ENCODE data around the gene AMBP.

DNA sequence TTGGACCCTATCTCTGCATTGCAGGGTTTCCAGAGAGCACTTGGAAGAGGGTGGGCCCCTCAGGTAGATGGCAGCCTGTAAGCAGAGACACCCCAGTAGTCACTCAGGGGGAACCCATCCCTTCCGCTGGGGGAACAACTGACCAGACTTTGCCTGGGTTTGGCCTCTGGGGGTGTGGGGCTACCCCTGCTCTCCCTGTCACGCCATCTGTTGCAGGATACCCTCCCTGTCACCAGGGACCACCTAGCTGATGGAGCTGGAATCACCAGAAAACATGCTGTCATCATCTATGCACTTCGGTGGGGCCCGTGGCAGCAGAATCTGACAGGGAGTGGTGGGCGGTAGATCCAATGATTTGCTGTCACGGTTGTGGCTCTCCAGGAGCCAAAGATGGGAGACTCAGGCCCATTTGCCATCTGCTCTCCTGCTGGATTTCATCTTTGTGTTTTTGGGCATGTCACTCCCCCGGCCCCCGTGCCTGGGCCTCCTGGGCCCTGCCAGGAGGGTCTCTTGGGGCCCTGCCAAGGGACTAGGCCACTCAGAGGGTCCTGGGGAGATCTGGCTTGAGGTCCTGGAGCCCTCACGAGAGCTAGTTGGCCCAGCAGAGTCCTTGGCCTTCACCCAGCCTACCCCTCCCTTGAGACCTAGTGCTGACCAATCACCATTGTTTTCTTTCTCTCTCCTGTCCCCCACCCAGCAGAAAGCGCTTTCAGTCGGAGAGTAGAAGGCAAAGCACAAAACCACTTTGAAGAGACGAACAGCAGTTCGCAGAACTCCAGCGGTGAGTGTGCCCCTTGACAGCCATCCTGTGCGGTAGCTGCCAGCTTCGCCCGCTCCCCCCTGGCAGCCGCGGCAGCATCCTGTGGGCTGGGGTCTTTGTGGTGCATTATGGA, 45.9 kb downstream of the AMBP start:
- no peak for TF ChIP-seq ZBTB20 (CRISPR knock-in tag; IDR thresholded peaks at IDR 0.05; ENCODE audit: borderline replicate concordance, low read depth)
- no peak for TF ChIP-seq GLI4 (CRISPR knock-in tag; IDR thresholded peaks at IDR 0.05; ENCODE audit: borderline replicate concordance)
- no peak for TF ChIP-seq KDM5A (IDR thresholded peaks at IDR 0.05; ENCODE audit: borderline replicate concordance, low read length)
- TF ChIP-seq NR2C2 (CRISPR knock-in tag; IDR thresholded peaks at IDR 0.05; ENCODE audit: borderline replicate concordance) = no peak
- TF ChIP-seq, protein P1, sequence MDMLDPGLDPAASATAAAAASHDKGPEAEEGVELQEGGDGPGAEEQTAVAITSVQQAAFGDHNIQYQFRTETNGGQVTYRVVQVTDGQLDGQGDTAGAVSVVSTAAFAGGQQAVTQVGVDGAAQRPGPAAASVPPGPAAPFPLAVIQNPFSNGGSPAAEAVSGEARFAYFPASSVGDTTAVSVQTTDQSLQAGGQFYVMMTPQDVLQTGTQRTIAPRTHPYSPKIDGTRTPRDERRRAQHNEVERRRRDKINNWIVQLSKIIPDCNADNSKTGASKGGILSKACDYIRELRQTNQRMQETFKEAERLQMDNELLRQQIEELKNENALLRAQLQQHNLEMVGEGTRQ (IDR thresholded peaks at IDR 0.05; ENCODE audit: low read depth, low read length) = no peak
- TF ChIP-seq, protein P1 (CRISPR knock-in tag; IDR thresholded peaks at IDR 0.05; ENCODE audit: borderline replicate concordance) = no peak
- TF ChIP-seq ZNF773 (CRISPR knock-in tag; IDR thresholded peaks at IDR 0.05; ENCODE audit: borderline replicate concordance) = no peak
- no peak for TF ChIP-seq ZNF274 (CRISPR knock-in tag; IDR thresholded peaks at IDR 0.05)
